Muscle of arm (tissue), 12 donors: ENCODE data around the gene MMS22L. TPM values are rescaled to one million over a fixed set of nuclear protein-coding genes. Genes with fewer than 3 reads are reported as not detected.
"Not testable (repeated sequence)": the region's sequence is repeated elsewhere in the genome, so short reads cannot be mapped to it uniquely, and the experiment has no call there.

Source experiments
- DNase-seq: peaks from one replicate; pipeline ENCODE4 v3.0.0-alpha.2; 2013
- polyA plus RNA-seq, 12 donors: library from polyadenylated mRNA; unstranded; fragments of 120-200 nt; gene quantifications; one replicate each; pipeline ENCODE4 v1.2.1, GENCODE V29; 2013; ENCODE audit not compliant: insufficient read length in 12 of 12

Gene MMS22L
- polyA plus RNA-seq, 12 donors, result 3.9 to 8.9 (median 7.4) TPM; not detected in 1

GRCh38 chr6:97231911-97232310 is 51.1 kb downstream of the MMS22L start:
- no peak for DNase-seq

GRCh38 chr6:97222903-97223302 is 60.1 kb downstream of the MMS22L start:
- no peak for DNase-seq

DNA sequence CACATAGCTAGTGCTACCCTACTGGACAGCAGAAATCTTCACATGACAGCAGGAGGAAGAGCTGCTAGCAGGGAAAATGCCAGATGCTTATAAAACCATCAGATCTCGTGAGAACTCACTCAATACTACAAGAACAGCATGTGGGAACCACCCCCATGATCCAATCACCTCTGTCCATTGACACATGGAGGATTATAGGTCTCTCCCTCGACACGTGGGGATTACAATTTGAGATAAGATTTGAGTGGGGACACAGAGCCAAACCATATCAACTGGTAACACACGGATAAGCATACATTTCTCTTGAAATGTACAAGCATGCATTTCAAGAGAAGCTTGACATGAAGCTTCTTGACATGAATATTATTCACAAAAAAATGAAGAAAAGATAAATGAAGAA is 64.1 kb downstream of the MMS22L start:
- DNase-seq, result no peak

DNA sequence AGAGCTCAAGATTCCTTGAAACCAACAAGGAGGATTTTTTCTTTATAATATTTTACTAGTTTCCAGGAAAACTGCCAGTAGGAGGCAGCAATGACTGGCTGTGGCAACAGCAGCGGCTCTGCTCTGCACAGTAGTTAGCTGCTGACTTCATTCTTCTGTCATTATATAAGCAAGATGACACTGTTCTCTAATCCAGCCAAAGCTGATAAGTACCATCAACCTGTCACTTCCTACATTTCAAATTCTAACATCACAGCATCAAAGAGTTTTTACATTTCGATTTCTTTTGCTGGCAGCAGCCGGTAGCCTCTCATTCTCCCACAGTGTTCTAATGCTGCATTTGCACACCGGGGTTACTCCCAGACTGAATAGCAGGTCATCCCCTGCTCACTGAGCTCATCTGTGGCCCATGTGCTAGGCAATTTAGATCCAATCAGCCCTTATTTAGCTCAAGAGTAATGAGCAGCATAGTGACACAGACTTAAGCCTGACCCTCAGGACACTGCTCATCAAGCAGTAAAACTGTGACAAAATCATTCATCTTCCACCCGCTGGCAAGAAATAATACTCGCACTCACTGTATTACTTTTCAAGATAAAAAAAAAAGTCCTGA is 67.8 kb downstream of the MMS22L start:
- peak; percentile 9 for DNase-seq

DNA sequence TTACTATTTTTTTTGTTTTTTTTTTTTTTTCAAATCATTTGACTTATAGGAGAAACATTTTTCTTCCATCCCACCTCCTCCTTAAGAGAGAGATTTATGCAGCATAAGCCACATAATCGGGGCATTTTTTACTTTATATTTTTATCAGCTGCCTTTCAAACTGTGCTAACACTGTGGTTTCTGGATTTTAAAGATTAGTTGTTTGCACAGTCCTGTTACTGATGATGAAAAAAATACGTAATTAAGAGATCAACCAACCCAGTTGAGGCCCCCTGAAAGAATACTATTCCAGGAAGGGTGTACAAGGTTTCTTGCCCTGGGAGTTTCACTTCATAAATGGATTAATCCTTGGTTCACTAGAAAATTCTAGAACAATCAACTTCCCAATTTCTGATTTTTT is 68.3 kb downstream of the MMS22L start:
- DNase-seq, result no peak

DNA sequence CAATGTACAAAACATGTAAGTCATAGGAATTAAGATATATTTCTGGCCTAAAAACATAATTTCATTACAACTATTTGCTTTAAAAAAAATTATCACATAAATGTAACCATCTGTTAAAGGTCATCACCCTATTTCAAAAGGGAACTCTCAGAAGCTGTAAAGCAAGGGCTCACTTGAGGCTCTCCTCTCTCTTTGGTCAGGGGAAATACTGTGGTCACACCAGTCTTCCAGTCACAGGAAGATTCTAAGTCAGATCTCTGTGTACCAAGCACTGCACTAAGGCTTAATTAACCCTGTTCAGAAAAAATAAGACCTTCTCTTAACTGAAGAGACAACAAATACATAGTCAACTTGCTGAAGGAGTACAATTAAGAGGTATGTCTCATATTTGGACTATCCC is 75.6 kb downstream of the MMS22L start:
- DNase-seq, result no peak

GRCh38 chr6:97205966-97206365 is 77.0 kb downstream of the MMS22L start:
- no peak for DNase-seq

GRCh38 chr6:97203343-97203742 is 79.7 kb downstream of the MMS22L start:
- DNase-seq, result no peak

DNA sequence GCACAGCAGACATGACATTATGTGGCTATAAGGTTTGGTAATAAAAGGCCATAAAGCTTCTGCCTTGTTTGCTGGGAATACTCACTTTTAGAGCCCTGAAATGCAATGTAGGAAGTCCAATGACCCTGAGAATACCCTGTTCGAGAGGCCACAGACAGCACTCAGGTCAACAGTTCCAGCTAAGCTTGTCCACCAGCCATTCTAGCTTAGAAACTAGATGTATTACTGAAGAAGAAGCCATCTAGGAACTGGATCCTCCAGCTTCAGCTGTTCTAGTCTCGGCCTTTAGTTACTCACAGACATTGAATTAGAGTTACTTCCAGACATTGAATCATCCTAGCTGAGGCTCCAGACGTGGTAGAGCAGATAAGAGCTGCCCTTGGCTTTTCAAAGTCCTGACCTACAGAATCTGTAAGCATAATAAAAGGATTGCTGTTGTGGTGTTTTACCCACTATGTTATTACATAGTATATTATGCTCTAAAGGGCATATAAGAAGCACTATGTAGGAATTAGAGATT is 84.9 kb downstream of the MMS22L start:
- no peak for DNase-seq

DNA sequence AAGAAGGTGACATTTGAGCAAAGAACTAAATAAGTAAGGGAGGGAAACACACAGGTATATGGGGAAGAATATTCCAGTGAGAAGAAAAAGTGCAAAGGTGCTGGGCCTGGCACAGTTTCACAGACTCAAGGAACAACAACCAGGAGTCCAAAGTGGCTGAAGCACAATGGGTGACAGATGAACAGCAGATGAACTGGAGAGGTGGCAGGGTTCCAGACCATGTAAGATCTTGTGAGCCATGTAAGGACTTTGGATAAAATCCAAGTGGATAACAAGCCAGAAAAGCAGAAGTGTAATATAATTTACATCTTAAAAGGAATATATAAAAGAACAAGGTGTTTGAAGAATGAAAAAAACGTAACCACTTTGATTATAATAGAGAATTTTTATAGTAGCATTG is 87.9 kb downstream of the MMS22L start:
- DNase-seq, result no peak

DNA sequence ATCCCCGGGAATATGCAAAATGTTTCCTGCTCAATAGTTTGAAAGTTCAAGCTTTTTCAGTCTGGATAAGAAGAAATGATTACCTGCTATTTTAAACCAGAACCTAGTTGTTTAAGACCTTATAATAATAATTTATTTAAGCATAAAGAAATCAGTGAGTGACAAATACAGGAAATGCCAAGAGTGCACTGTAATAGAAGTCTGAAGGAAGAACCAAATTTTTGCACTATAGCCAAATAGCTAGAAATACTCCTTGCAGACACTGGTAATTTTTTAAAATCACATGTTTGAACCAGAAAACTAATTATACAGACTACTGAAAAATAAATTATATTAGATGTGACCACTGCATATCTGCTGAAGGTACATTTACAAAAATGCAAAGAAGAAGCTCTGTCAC is 93.2 kb downstream of the MMS22L start:
- no peak for DNase-seq

DNA sequence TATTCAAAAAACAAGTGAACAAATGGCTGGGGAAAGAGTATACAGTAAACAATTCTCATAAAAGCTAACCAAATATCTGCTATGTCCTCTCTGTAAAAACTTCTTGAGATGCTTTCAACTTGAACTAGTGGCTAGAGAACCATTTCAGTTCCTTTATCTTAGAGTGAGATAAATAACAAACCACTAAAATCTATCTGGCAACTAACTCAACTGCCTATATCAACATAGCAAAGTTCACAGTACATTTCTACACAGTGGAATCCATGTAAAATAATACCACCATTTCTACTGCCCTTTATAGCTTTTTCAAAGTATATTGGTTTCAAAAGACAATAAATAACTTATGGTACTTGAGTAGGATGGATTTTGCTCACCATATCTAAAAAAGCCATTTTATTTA is 95.1 kb downstream of the MMS22L start:
- DNase-seq, result no peak

GRCh38 chr6:97186416-97186999 is 96.5 kb downstream of the MMS22L start:
- peak; percentile 61 for DNase-seq

- DNase-seq, result no peak
Measured at GRCh38 chr6:97177905-97178304, 105.1 kb downstream of the MMS22L start.

GRCh38 chr6:97176468-97176867 is 106.5 kb downstream of the MMS22L start:
- no peak for DNase-seq

GRCh38 chr6:97175806-97176205 is 107.2 kb downstream of the MMS22L start:
- no peak for DNase-seq

DNA sequence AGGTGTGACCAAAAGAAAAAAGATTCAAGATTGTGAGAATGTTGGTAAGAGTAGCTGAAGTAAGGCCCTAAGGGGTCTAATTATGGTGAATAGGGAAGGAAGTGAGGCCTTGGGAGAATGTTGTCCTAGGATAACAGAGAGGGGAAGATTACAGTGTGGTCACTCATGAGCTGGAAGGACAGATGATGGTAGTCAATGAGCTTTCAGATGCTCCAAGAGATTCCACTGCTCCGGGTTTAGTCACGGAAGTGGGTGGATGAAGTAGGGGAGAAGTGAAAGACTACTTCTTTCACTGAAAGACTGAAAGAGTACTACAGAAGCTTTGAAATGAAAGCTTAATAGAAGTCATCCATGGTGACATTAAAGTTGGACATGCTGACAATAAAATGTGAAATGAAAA is 108.5 kb downstream of the MMS22L start:
- DNase-seq, result no peak

- no peak for DNase-seq
Measured at GRCh38 chr6:97160280-97160679, 122.7 kb downstream of the MMS22L start.

GRCh38 chr6:97155447-97155846 is 127.6 kb downstream of the MMS22L start:
- DNase-seq, result not testable (repeated sequence)

GRCh38 chr6:97154015-97154414 is 129.0 kb downstream of the MMS22L start:
- DNase-seq, result no peak

GRCh38 chr6:97151601-97152000 is 131.4 kb downstream of the MMS22L start:
- DNase-seq, result no peak

- DNase-seq, result no peak
Measured at GRCh38 chr6:97150932-97151331, 132.1 kb downstream of the MMS22L start.

- no peak for DNase-seq
Measured at GRCh38 chr6:97147421-97147820, 135.6 kb downstream of the MMS22L start.

GRCh38 chr6:97145691-97146090 is 137.3 kb downstream of the MMS22L start:
- no peak for DNase-seq
